Neural cell (in vitro differentiated cells): Measurements from ENCODE around the gene SKOR2. TPM values are rescaled to one million over a fixed set of nuclear protein-coding genes. Genes with fewer than 3 reads are reported as not detected.

Experiments used
- H2AFZ ChIP-seq: fragments of 200-600, 300-800 bp; sonication (generic), shearing (Covaris generic); 2 replicates; pipeline ENCODE4 v1.6.0; 2014; ENCODE audit warnings: low read depth, mild to moderate bottlenecking, antibody characterized with exemption, low read length, moderate library complexity
- H3F3A ChIP-seq: fragments of 200-600 bp; shearing (Covaris generic); 2 replicates; pipeline ENCODE4 v1.6.1; 2016; ENCODE audit warnings: mild to moderate bottlenecking, moderate library complexity, mixed read lengths, antibody characterized with exemption, low read length; ENCODE audit not compliant: insufficient read depth, poor library complexity, severe bottlenecking
- H3K27ac ChIP-seq: fragments of 200-600, 300-800 bp; sonication (generic), shearing (Covaris generic); 2 replicates; pipeline ENCODE4 v1.5.1; 2014; ENCODE audit warnings: mild to moderate bottlenecking, low read length, moderate library complexity
- H3K27me3 ChIP-seq: fragments of 300-800, 200-600 bp; sonication (generic), shearing (Covaris generic); 2 replicates; pipeline ENCODE4 v1.6.0; 2014; ENCODE audit warnings: mild to moderate bottlenecking, low read depth, low read length, moderate library complexity; ENCODE audit not compliant: insufficient read depth
- H3K36me3 ChIP-seq: fragments of 300-800, 200-600 bp; sonication (generic), shearing (Covaris generic); 2 replicates; pipeline ENCODE4 v1.5.1; 2014; ENCODE audit warnings: mild to moderate bottlenecking, antibody characterized with exemption, low read length, moderate library complexity; ENCODE audit not compliant: insufficient read depth
- H3K4me2 ChIP-seq: fragments of 300-800, 200-600 bp; sonication (generic), shearing (Covaris generic); 2 replicates; pipeline ENCODE4 v1.6.0; 2014; ENCODE audit warnings: mild to moderate bottlenecking, low read length
- H3K4me3 ChIP-seq: fragments of 300-800, 200-600 bp; sonication (generic), shearing (Covaris generic); 2 replicates; pipeline ENCODE4 v1.5.1; 2014; ENCODE audit warnings: mild to moderate bottlenecking, low read length, moderate library complexity
- H3K79me2 ChIP-seq: fragments of 200-600 bp; shearing (Covaris generic); replicated peaks from 2 replicates; pipeline ENCODE4 v1.6.0; 2014; ENCODE audit warnings: mild to moderate bottlenecking, low read length, moderate library complexity; ENCODE audit not compliant: insufficient read depth
- H3K9ac ChIP-seq: fragments of 300-800, 200-600 bp; sonication (generic), shearing (Covaris generic); 2 replicates; pipeline ENCODE4 v1.6.1; 2016; ENCODE audit warnings: mild to moderate bottlenecking, low read length, mixed read lengths
- H3K9me2 ChIP-seq: fragments of 200-600 bp; shearing (Covaris generic); 2 replicates; pipeline ENCODE4 v1.6.1; 2016; ENCODE audit warnings: mild to moderate bottlenecking, low read length, mixed read lengths; ENCODE audit not compliant: insufficient read depth
- H3K9me3 ChIP-seq: fragments of 200-600, 300-800 bp; sonication (generic), shearing (Covaris generic); 2 replicates; pipeline ENCODE4 v1.6.1; 2016; ENCODE audit warnings: mild to moderate bottlenecking, mixed run types, low read length, moderate library complexity, mixed read lengths
- H4K20me1 ChIP-seq: fragments of 200-600 bp; shearing (Covaris generic); 2 replicates; pipeline ENCODE4 v1.6.1; 2016; ENCODE audit warnings: mild to moderate bottlenecking, mixed run types; ENCODE audit not compliant: insufficient read depth
- EP300 ChIP-seq: fragments of 450-650 bp; conservative IDR thresholded peaks from 2 replicates; pipeline ENCODE4 v1.6.1; 2014; ENCODE audit warnings: antibody characterized with exemption, mild to moderate bottlenecking, moderate library complexity; ENCODE audit not compliant: poor library complexity, severe bottlenecking
- EZH2 ChIP-seq: fragments of 200-600, 300-800 bp; shearing (Covaris generic), sonication (generic); IDR thresholded peaks from 2 replicates; pipeline ENCODE4 v1.6.1; 2014; ENCODE audit warnings: antibody characterized with exemption, low read length, borderline replicate concordance, mild to moderate bottlenecking; ENCODE audit not compliant: insufficient read depth, poor library complexity, severe bottlenecking
- MXI1 ChIP-seq: fragments of 450-650 bp; conservative IDR thresholded peaks from 2 replicates; pipeline ENCODE4 v1.6.1; 2014; ENCODE audit warnings: antibody characterized with exemption, mild to moderate bottlenecking; ENCODE audit not compliant: poor library complexity, severe bottlenecking
- POLR2AphosphoS5 ChIP-seq: IDR thresholded peaks from 2 replicates; pipeline ENCODE4 v1.6.1; 2012
- RAD21 ChIP-seq: fragments of 450-650 bp; conservative IDR thresholded peaks from 2 replicates; pipeline ENCODE4 v1.6.1; 2014; ENCODE audit warnings: antibody characterized with exemption, mild to moderate bottlenecking, moderate library complexity
- SMC3 ChIP-seq: fragments of 450-650 bp; conservative IDR thresholded peaks from 2 replicates; pipeline ENCODE4 v1.6.1; 2014; ENCODE audit warnings: antibody characterized with exemption, mild to moderate bottlenecking, moderate library complexity; ENCODE audit not compliant: poor library complexity
- TAF1 ChIP-seq: IDR thresholded peaks from 2 replicates; pipeline ENCODE4 v1.6.1; 2012; ENCODE audit warnings: low read depth
- polyA plus RNA-seq: library from polyadenylated mRNA; depleted of rRNA; stranded (reverse); fragments of >200 nt; gene quantifications from 2 replicates; pipeline ENCODE4 v1.2.3, GENCODE V29; 2014
- TF ChIP-seq, protein P1 (sequence below): fragments of 450-650 bp; IDR thresholded peaks from 2 replicates; pipeline ENCODE4 v1.5.1; 2014; ENCODE audit warnings: antibody characterized with exemption, mild to moderate bottlenecking, moderate library complexity; ENCODE audit not compliant: poor library complexity, severe bottlenecking
- TF ChIP-seq, protein P2 (sequence below): IDR thresholded peaks from 2 replicates; pipeline ENCODE4 v1.6.1; 2012; ENCODE audit warnings: borderline replicate concordance

Gene SKOR2
- polyA plus RNA-seq, 1 donor from 2014 or later: not detected

DNA sequence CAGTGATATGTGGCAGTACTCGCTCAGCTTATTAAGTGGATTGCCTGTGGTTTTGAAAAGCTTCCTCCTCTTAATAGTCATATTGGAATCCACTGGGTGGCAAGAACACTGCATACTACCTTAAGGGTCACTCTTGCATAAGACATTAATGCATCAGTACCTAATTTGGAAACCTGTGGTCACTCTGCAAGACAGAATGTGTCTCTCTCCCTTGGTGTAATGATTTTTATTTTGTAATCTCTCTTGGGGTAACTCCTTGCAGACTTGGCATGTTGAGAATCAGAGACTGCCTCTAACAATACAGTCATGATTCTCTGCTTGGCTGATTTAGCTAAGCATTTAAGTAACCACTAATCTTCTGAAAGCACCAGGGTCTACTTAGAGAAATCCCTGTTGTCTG, 42.3 kb downstream of the SKOR2 start:
- H3K9ac ChIP-seq: no peak overlapping the region
- no peaks in the 10 kb centered on the region for H4K20me1 ChIP-seq
- H3K9me2 ChIP-seq: no peaks in the 10 kb centered on the region
- H3K4me3 ChIP-seq: no peak overlapping the region
- no peaks in the 10 kb centered on the region for H3F3A ChIP-seq
- no peaks in the 10 kb centered on the region for H3K36me3 ChIP-seq
- no peak overlapping the region for H2AFZ ChIP-seq
- no peak for TF ChIP-seq EP300
- TF ChIP-seq, protein P1, sequence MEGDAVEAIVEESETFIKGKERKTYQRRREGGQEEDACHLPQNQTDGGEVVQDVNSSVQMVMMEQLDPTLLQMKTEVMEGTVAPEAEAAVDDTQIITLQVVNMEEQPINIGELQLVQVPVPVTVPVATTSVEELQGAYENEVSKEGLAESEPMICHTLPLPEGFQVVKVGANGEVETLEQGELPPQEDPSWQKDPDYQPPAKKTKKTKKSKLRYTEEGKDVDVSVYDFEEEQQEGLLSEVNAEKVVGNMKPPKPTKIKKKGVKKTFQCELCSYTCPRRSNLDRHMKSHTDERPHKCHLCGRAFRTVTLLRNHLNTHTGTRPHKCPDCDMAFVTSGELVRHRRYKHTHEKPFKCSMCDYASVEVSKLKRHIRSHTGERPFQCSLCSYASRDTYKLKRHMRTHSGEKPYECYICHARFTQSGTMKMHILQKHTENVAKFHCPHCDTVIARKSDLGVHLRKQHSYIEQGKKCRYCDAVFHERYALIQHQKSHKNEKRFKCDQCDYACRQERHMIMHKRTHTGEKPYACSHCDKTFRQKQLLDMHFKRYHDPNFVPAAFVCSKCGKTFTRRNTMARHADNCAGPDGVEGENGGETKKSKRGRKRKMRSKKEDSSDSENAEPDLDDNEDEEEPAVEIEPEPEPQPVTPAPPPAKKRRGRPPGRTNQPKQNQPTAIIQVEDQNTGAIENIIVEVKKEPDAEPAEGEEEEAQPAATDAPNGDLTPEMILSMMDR: no peak
- no peak for TF ChIP-seq POLR2AphosphoS5
- no peak for TF ChIP-seq SMC3
- no peak for TF ChIP-seq EZH2
- no peak for TF ChIP-seq MXI1
- TF ChIP-seq, protein P2, sequence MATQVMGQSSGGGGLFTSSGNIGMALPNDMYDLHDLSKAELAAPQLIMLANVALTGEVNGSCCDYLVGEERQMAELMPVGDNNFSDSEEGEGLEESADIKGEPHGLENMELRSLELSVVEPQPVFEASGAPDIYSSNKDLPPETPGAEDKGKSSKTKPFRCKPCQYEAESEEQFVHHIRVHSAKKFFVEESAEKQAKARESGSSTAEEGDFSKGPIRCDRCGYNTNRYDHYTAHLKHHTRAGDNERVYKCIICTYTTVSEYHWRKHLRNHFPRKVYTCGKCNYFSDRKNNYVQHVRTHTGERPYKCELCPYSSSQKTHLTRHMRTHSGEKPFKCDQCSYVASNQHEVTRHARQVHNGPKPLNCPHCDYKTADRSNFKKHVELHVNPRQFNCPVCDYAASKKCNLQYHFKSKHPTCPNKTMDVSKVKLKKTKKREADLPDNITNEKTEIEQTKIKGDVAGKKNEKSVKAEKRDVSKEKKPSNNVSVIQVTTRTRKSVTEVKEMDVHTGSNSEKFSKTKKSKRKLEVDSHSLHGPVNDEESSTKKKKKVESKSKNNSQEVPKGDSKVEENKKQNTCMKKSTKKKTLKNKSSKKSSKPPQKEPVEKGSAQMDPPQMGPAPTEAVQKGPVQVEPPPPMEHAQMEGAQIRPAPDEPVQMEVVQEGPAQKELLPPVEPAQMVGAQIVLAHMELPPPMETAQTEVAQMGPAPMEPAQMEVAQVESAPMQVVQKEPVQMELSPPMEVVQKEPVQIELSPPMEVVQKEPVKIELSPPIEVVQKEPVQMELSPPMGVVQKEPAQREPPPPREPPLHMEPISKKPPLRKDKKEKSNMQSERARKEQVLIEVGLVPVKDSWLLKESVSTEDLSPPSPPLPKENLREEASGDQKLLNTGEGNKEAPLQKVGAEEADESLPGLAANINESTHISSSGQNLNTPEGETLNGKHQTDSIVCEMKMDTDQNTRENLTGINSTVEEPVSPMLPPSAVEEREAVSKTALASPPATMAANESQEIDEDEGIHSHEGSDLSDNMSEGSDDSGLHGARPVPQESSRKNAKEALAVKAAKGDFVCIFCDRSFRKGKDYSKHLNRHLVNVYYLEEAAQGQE: no peak
- no peak for TF ChIP-seq TAF1
- TF ChIP-seq RAD21: no peak
- H3K4me2 ChIP-seq: no peak overlapping the region
- no peaks in the 10 kb centered on the region for H3K79me2 ChIP-seq
- H3K9me3 ChIP-seq: no peaks in the 10 kb centered on the region
- H3K27me3 ChIP-seq: no peaks in the 10 kb centered on the region
- no peak overlapping the region for H3K27ac ChIP-seq

DNA sequence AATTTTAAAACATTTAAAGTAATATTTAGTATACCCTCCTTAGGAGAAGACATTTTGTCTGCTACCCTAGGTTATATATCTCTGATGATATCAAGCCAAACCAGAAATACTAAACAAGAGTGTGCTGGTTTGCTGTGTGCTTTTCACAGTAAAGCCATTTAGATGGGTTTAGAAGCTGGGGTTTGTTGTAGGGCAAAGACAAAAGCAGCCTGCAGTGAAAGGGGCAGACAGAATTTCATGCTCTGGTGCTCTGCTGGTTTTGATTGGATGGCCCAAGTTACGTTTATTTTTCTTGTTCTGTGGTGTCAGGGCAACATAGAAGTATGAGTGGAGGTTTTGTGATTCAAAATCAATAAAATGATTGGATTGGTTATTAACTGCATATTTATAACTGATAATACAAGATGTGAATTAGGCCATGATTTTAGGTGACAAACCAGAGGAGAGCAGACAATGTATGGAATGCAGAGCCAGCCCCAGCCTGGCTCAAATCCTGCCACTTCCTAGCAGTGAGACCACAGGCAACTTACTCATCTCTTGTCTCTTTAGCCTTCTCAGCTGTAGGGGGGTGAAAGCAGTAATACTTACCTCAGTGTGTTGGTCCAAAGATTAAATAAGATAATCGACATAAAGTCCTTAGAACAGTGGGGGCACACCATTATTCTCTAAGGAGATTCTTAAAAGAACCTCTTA, 44.4 kb downstream of the SKOR2 start:
- TF ChIP-seq TAF1: no peak
- no peak for TF ChIP-seq SMC3
- H3F3A ChIP-seq: no peaks in the 10 kb centered on the region
- no peak overlapping the region for H3K4me2 ChIP-seq
- no peak overlapping the region for H3K27ac ChIP-seq
- H2AFZ ChIP-seq: no peak overlapping the region
- H3K9me3 ChIP-seq: no peaks in the 10 kb centered on the region
- no peak overlapping the region for H3K9ac ChIP-seq
- no peaks in the 10 kb centered on the region for H4K20me1 ChIP-seq
- no peaks in the 10 kb centered on the region for H3K9me2 ChIP-seq
- no peaks in the 10 kb centered on the region for H3K79me2 ChIP-seq
- no peak overlapping the region for H3K4me3 ChIP-seq
- H3K27me3 ChIP-seq: no peaks in the 10 kb centered on the region
- no peaks in the 10 kb centered on the region for H3K36me3 ChIP-seq
